H1 (cell line): ENCODE results near the gene BANF1. TPM values are rescaled to one million over a fixed set of nuclear protein-coding genes. Genes with fewer than 3 reads are reported as not detected.

Experiments used
- CTCF ChIA-PET: fragments of 300-600 bp; sonication (Branson Sonifier 250); formaldehyde crosslinking; loops from one replicate; lab custom pipeline; 2021; ENCODE audit not compliant: partially characterized antibody; lab: Charles Lee
- POLR2A ChIA-PET: fragments of 300-600 bp; sonication (Branson Sonifier 250); formaldehyde crosslinking; loops from one replicate; lab custom pipeline; 2021; ENCODE audit warnings: inconsistent platforms; ENCODE audit not compliant: partially characterized antibody; lab: Charles Lee
- DNase-seq, 2 experiments: peaks; one replicate each; pipeline versions ENCODE4 v3.0.0 to v3.0.0-alpha.2; 2010 to 2022; ENCODE audit warnings: low spot score in 2 of 2, low read depth in 1 of 2, mixed read lengths in 1 of 2
- FAIRE-seq: peaks from 2 replicates; lab custom pipeline; 2011; peaks lifted over from hg19 to GRCh38; lab: Jason Lieb, UNC
- H2AFZ ChIP-seq: 2 replicates; pipeline ENCODE4 v1.8.1; 2012; ENCODE audit warnings: low read length, inconsistent platforms
- H2AK5ac ChIP-seq: 2 replicates; pipeline ENCODE4 v1.6.1; 2013; ENCODE audit warnings: low read depth, low read length
- H2BK120ac ChIP-seq: replicated peaks from 2 replicates; pipeline ENCODE3; 2013; ENCODE audit warnings: low read depth, low read length, inconsistent platforms
- H2BK12ac ChIP-seq: 2 replicates; pipeline ENCODE4 v1.6.1; 2013; ENCODE audit warnings: low read depth, low read length
- H2BK15ac ChIP-seq: 2 replicates; pipeline ENCODE4 v1.6.1; 2013; ENCODE audit warnings: low read length
- H2BK20ac ChIP-seq: 2 replicates; pipeline ENCODE4 v1.6.1; 2013; ENCODE audit warnings: low read length
- H2BK5ac ChIP-seq: 2 replicates; pipeline ENCODE4 v1.6.1; 2013; ENCODE audit warnings: low read depth, low read length
- H3K14ac ChIP-seq: 2 replicates; pipeline ENCODE4 v1.6.1; 2013; ENCODE audit warnings: inconsistent platforms; ENCODE audit not compliant: insufficient read length
- H3K18ac ChIP-seq: 2 replicates; pipeline ENCODE4 v1.6.1; 2013; ENCODE audit warnings: low read length; ENCODE audit errors: extremely low read depth
- H3K23ac ChIP-seq: 2 replicates; pipeline ENCODE4 v1.6.1; 2013; ENCODE audit warnings: inconsistent platforms; ENCODE audit not compliant: insufficient read length
- H3K23me2 ChIP-seq: 2 replicates; pipeline ENCODE4 v1.6.1; 2013; ENCODE audit warnings: low read depth, low read length
- H3K27ac ChIP-seq: 2 replicates; pipeline ENCODE4 v1.6.1; 2011; ENCODE audit warnings: low read depth, low read length, inconsistent platforms
- H3K27me3 ChIP-seq, 4 experiments: replicated peaks in 1 of 4; 1 replicate in 1 of 4; 2 replicates in 3 of 4; pipeline versions ENCODE4 v1.6.1 to v1.8.1; 2011 to 2013; ENCODE audit warnings: low read length in 3 of 4, mild to moderate bottlenecking in 3 of 4, inconsistent platforms in 2 of 4, mixed read lengths in 2 of 4, moderate library complexity in 1 of 4; ENCODE audit not compliant: control insufficient read depth in 3 of 4, insufficient read depth in 3 of 4; ENCODE audit errors: extremely low read depth in 1 of 4
- H3K36me3 ChIP-seq, 4 experiments: 2 replicates each; pipeline versions ENCODE4 v1.6.1 to v1.8.1; 2011 to 2013; ENCODE audit warnings: mild to moderate bottlenecking in 4 of 4, low read length in 3 of 4, moderate library complexity in 2 of 4, control low read depth in 1 of 4, inconsistent platforms in 1 of 4; ENCODE audit not compliant: insufficient read depth in 4 of 4, control insufficient read depth in 2 of 4
- H3K4ac ChIP-seq: replicated peaks from 2 replicates; pipeline ENCODE3; 2013; ENCODE audit warnings: low read length, low read depth, mixed read lengths, inconsistent platforms; ENCODE audit not compliant: insufficient read length
- H3K4me1 ChIP-seq, 4 experiments: replicated peaks in 1 of 4; 1 replicate in 1 of 4; 2 replicates in 3 of 4; pipeline versions ENCODE4 v1.6.1 to v1.8.1; 2011 to 2013; ENCODE audit warnings: low read length in 3 of 4, inconsistent platforms in 2 of 4, mixed read lengths in 1 of 4; ENCODE audit not compliant: insufficient read depth in 4 of 4, control insufficient read depth in 3 of 4
- H3K4me2 ChIP-seq, 2 experiments: 2 replicates each; pipeline versions ENCODE4 v1.6.1 to v1.8.1; 2011 to 2013; ENCODE audit warnings: low read depth in 2 of 2, low read length in 2 of 2, control low read depth in 1 of 2, inconsistent platforms in 1 of 2, mild to moderate bottlenecking in 1 of 2; ENCODE audit not compliant: insufficient read depth in 1 of 2
- H3K4me3 ChIP-seq, 4 experiments: fragments of 200-600, 300-600 bp in 1 of 4; sonication (generic), shearing (Covaris generic), sonication (Bioruptor Twin) in 1 of 4; 2 replicates each; pipeline versions ENCODE4 v1.5.1 to v1.8.1; 2011 to 2016; ENCODE audit warnings: low read length in 4 of 4, low read depth in 3 of 4, control low read depth in 2 of 4, inconsistent platforms in 2 of 4, mild to moderate bottlenecking in 2 of 4, mixed read lengths in 1 of 4, moderate library complexity in 1 of 4; ENCODE audit not compliant: insufficient read depth in 2 of 4; ENCODE audit errors: extremely low read depth in 1 of 4
- H3K56ac ChIP-seq: replicated peaks from 2 replicates; pipeline ENCODE3; 2013; ENCODE audit warnings: low read depth, mild to moderate bottlenecking, mixed read lengths, low read length, inconsistent platforms; ENCODE audit not compliant: insufficient read length
- H3K79me1 ChIP-seq: 2 replicates; pipeline ENCODE4 v1.6.1; 2013; ENCODE audit warnings: low read depth, low read length, control low read depth
- H3K79me2 ChIP-seq, 2 experiments: 2 replicates each; pipeline versions ENCODE4 v1.6.1 to v1.8.1; 2012 to 2013; ENCODE audit warnings: low read length in 2 of 2, mild to moderate bottlenecking in 2 of 2, inconsistent platforms in 1 of 2; ENCODE audit not compliant: insufficient read depth in 2 of 2, control insufficient read depth in 1 of 2
- H3K9ac ChIP-seq, 4 experiments: replicated peaks in 1 of 4; 1 replicate in 1 of 4; 2 replicates in 3 of 4; pipeline versions ENCODE4 v1.6.1 to v1.8.1; 2011 to 2013; ENCODE audit warnings: low read depth in 3 of 4, low read length in 3 of 4, control low read depth in 2 of 4, mild to moderate bottlenecking in 2 of 4, moderate library complexity in 2 of 4, inconsistent platforms in 1 of 4; ENCODE audit errors: extremely low read depth in 1 of 4
- H3K9me3 ChIP-seq, 2 experiments: 2 replicates each; pipeline versions ENCODE4 v1.6.1 to v1.8.1; 2012 to 2013; ENCODE audit warnings: mild to moderate bottlenecking in 2 of 2, moderate library complexity in 2 of 2, control low read depth in 1 of 2, inconsistent platforms in 1 of 2, low read depth in 1 of 2, low read length in 1 of 2, mixed read lengths in 1 of 2; ENCODE audit not compliant: insufficient read depth in 2 of 2
- H4K20me1 ChIP-seq, 2 experiments: replicated peaks in 1 of 2; 2 replicates each; pipeline versions ENCODE3 to v1.8.1; 2011 to 2013; ENCODE audit warnings: inconsistent platforms in 2 of 2, low read length in 2 of 2, mild to moderate bottlenecking in 1 of 2; ENCODE audit not compliant: insufficient read depth in 2 of 2, control insufficient read depth in 1 of 2
- H4K5ac ChIP-seq: 2 replicates; pipeline ENCODE4 v1.6.1; 2013; ENCODE audit warnings: low read length, low read depth, mixed read lengths, inconsistent platforms; ENCODE audit not compliant: insufficient read length
- H4K8ac ChIP-seq: 2 replicates; pipeline ENCODE4 v1.8.0; 2013; ENCODE audit warnings: mild to moderate bottlenecking, moderate library complexity, low read length, inconsistent platforms; ENCODE audit not compliant: insufficient read depth; ENCODE audit errors: extremely low read depth
- H4K91ac ChIP-seq: replicated peaks from 2 replicates; pipeline ENCODE3; 2013; ENCODE audit warnings: low read length, mixed read lengths, inconsistent platforms; ENCODE audit not compliant: insufficient read length
- TBP ChIP-seq: IDR thresholded peaks from 2 replicates; pipeline ENCODE4 v1.6.1; 2011; ENCODE audit warnings: low read depth, low read length, improper control_type of control experiment
- WGBS, 2 experiments: shearing (Covaris generic) in 1 of 2; methylation state at CpG; one replicate each; pipeline versions ENCODE4 v1.1.6 to v1.1.7; 2013 to 2015; ENCODE audit warnings: low lambda C conversion rate in 2 of 2, mixed read lengths in 2 of 2, inconsistent platforms in 1 of 2, low coverage in 1 of 2, missing lambda C conversion rate in 1 of 2; ENCODE audit not compliant: insufficient replicate concordance in 2 of 2, insufficient coverage in 1 of 2, insufficient read length in 1 of 2; ENCODE audit errors: extremely low coverage in 1 of 2, missing lambda C conversion rate in 1 of 2; 5-methylcytosine and 5-hydroxymethylcytosine counted together
- polyA plus RNA-seq, 7 experiments: library from polyadenylated mRNA; depleted of rRNA in 3 of 7; stranded (reverse) in 5 of 7; unstranded in 2 of 7; fragments of >200 nt in 5 of 7; fragments of 200-250 nt in 2 of 7; gene quantifications; 1 replicate in 5 of 7; 2 replicates in 1 of 7; 4 replicates in 1 of 7; pipeline versions ENCODE4 v1.2.1 to v1.2.3, GENCODE V29; 2011 to 2013; ENCODE audit warnings: missing spikeins in 2 of 7, mixed read lengths in 2 of 7
- total RNA-seq: library from RNA; stranded (reverse); fragmentation: NEBNext Ultra II Directional; extraction: Animal tissue kit (Norgen Biotek cat#: 25700); gene quantifications from 2 replicates; pipeline ENCODE4 v1.2.1, GENCODE V29; 2021

The BANF1 gene
- total and polyA plus RNA-seq, 2 of the 8 experiments (the other 6 are each of a cell fraction or from before 2014, with no cell fraction given), result 330 to 467 TPM

DNA sequence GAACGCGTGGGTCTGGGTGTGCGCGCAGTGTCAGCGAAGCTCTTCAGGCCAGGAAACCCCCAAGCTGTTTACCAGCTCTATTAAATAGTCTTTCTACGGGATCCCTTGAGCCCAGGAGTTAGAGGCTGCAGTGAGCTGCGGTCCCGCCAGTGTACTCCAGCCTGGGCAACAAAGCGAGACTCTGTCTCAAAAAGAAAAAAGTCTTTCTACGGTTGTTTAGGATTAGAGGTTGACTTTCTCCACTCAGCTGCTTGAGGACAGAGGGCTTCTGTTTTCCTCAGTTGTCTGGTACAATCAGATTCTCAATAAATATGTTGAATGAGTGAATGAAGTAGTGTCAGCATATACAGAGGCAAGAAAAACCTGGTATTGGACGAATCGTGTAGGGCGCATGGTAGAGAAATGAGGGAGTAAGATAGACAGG lies 40.1 kb upstream of the BANF1 start:
- TF ChIP-seq TBP, result no peak
- Histone ChIP-seq H4K20me1 (peaks cover 1 to 11% of the 10 kb centered on the region in 2 experiments), H2AFZ (no peak overlapping the region), H2BK20ac (no peak overlapping the region), H3K18ac (no peak overlapping the region), H3K4me1 (peaks cover 0 to 14% (median 3%) of the 10 kb centered on the region in 4 experiments; a peak in 5 of 7 replicates), H2BK5ac (no peak overlapping the region), H3K56ac (no peak overlapping the region), H3K14ac (no peak overlapping the region), H3K9ac (peak overlapping the region; percentile 9 to 88 (median 86)), H3K4ac (no peak overlapping the region), H3K23me2 (peaks cover 14% of the 10 kb centered on the region; the same call in 1 of the 2 replicates), H4K8ac (no peak overlapping the region), H2BK15ac (no peak overlapping the region), H3K27ac (no peak overlapping the region), H3K79me1 (peaks cover 9% of the 10 kb centered on the region), H3K79me2 (peaks cover 11 to 21% of the 10 kb centered on the region in 2 experiments), H3K4me3 (peak overlapping the region; percentile 80 to 92 (median 88)), H3K9me3 (no peaks in the 10 kb centered on the region), H3K36me3 (peaks cover 12 to 29% (median 23%) of the 10 kb centered on the region in 4 experiments), H3K23ac (no peak overlapping the region), H3K4me2 (peak overlapping the region; percentile 66 to 71), H2AK5ac (no peak overlapping the region), H3K27me3 (no peaks in the 10 kb centered on the region), H2BK120ac (no peak overlapping the region), H2BK12ac (no peak overlapping the region), H4K91ac (no peak overlapping the region), H4K5ac (no peak overlapping the region)
- WGBS, 2 experiments, result 22% methylated on average over 10 of the region's 13 CpGs; no CpG with 5 or more reads in 1 of the 2 experiments
- no peak for DNase-seq
- CTCF ChIA-PET, result interaction anchor here (0.9 to 1.3 kb wide), 4 partner anchors 15 to 74 kb away, joined by 3 read pairs; partner anchors contain the start of gene FIBP
- no peak for FAIRE-seq
- POLR2A ChIA-PET, result interaction anchor here (0.6 to 1.6 kb wide), 10 partner anchors 9 to 109 kb away, joined by 3 to 5 read pairs (median 3); no protein-coding TSS in a partner anchor
